HG03354 (cell line): Measurements from ENCODE around the gene TWIST2.

ENCODE experiments used
- ATAC-seq: cut with Tn5 transposase; IDR thresholded peaks from one replicate; pipeline ENCODE4 v1.9.1; 2021; ENCODE audit warnings: mild to moderate bottlenecking; ENCODE audit not compliant: unreplicated experiment, poor library complexity, severe bottlenecking

Gene TWIST2

DNA sequence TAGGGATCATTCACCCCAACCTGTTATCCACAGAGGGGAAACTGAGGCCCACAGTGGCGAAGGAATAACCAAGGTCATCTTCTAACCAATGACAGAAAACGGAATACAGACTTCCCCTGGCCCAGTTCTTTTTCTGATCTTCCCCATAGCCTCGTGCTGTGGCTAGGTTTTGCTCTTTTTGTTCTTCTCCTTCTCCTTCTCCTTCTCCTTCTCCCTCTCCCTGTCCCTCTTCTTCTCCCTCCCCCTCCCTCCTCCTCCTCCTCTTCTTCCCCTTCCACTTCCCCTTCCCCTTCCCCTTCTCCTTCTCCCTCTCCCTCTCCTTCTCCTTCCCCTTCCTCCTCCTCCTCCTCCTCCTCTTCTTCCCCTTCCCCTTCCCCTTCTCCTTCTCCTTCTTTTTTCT is 12.9 kb upstream of the TWIST2 start:
- no peak for ATAC-seq

DNA sequence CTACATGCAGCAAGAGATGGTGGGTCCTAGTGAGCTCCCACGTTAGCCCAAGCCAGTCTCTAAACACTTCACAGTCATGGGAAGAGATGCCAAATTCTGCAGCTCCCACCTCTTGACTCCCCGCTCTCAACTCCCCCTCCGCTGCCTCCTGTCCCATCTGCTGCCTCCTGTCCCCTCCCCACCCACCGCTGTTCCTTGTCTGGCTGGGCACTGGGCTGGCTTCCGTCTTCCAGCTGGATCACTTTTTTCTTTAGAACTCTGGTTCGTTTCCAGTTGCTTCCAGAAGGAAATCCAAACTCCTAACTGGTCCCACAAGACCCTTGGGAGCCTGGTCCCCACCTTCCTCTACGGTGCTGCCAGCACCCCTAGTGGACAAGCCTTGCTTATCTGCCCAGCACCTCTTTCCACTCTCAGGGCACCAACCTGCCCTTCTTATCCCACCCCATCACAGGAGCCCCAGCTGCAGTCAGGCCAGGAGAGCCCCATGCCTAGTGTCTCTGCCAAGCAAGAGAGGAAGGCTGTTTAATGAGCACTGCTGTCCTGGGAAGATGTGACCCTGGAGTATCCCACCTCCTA is 12.1 kb upstream of the TWIST2 start:
- no peak for ATAC-seq

DNA sequence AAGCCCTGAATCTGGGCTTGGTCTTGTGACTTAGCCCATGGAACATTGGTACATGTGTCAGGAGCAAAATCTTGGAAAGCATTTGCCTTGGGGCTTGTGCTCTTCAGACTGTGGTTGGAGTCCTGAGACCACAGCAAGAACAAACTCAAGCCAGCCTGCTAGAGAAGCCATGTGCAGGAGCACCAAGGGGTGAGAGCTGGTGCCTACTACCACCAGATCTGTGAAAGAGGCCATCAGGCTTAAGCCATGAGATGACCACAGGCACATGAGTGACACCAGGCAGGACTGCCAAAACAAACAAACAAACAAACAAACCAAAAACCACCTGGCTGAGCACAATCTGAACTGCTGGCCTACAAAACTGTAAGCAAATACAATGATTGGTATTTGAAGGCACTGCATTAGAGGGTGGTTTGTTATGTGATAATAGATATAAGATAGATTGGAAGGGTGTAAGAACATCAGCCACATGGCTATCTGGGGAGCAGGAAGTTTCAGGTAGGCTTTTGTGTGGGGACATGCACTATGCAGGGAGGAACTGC is 9.0 kb upstream of the TWIST2 start:
- no peak for ATAC-seq

DNA sequence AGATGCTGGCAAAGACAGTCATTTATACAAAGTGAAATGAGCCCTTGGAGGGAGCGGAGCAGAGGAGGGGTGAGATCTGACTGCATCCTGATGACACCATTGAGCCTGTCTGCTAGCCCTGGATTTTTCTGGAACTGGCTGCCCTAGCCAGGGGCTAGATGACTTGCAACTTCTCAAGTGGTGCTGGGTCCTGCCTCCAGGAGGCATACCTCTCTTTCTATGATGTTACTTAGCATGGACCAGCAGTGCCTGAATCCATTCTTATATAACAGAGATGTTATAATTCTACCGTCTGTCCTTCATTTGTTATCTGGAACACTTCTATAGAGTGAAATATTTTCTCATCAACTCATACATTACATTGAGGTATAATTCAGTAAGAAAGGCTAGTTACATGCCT is 8.5 kb upstream of the TWIST2 start:
- ATAC-seq: no peak

- no peak for ATAC-seq
Measured at GRCh38 chr2:238841542-238842164, 6.2 kb upstream of the TWIST2 start.

- ATAC-seq: no peak
Measured at GRCh38 chr2:238843476-238843875, 4.4 kb upstream of the TWIST2 start.

DNA sequence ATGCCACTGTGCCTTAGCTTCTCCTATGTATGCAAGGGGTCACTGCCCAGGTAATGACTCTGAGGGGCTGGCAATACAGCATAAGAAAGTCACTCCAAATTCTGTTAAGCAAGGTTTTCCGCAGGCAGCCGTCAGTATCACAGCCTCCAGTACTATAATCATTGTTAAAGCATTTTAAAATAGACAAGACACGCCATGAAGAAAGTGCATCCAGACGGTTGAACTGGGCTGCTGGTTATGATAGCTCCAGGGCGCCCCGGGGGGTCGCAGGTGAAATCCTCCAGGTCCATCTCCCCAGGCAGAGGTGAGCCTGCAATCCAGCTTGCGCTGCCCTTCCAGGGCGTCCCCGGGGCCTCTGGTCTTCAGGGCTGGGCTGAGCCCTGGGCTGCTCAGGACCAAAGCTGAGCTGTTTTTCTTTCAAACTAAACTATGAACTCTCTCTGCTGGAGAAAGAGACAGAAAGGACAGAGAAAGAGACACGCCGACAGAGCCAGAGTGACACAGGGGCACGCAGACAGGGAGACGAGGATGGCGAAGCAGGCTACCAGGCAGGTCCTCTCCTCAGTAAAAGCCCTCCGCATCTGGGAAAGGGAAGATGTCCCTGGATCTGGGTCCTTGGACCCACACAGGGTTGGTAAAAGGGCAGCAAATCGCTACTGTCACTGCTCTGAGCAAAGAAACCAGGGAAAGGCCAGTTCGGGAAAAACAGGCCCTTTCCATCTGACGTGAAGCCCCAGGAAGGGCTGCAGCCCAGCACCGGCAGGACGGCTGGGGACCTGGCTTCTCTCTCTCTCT is 2.1 kb upstream of the TWIST2 start:
- no peak for ATAC-seq

- ATAC-seq: no peak
Measured at GRCh38 chr2:238846378-238846627, 1.6 kb upstream of the TWIST2 start.

GRCh38 chr2:238846628-238847418 is 1.1 kb upstream of the TWIST2 start:
- no peak for ATAC-seq

DNA sequence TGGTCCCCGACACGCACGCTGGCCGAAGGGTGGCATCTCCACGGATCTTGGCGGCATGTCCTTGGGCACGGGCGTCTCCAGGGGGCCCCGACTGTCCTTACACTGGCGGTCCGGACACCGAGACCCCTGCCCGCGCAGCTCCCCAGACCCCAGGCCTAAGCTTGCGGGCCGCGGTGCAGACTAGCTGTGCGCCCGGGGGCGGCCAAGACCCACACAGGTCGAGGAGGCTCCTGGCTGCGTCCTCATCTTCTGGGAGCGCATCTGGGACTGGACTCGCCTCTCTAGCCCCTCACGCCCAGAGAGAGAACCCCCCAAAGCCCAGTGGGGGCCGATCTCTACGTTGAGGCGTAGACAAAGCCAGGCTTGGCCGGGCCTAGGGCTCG is 475 bp upstream of the TWIST2 start:
- ATAC-seq: no peak

- no peak for ATAC-seq
Measured at GRCh38 chr2:238848691-238848975, 748 bp downstream of the TWIST2 start.

DNA sequence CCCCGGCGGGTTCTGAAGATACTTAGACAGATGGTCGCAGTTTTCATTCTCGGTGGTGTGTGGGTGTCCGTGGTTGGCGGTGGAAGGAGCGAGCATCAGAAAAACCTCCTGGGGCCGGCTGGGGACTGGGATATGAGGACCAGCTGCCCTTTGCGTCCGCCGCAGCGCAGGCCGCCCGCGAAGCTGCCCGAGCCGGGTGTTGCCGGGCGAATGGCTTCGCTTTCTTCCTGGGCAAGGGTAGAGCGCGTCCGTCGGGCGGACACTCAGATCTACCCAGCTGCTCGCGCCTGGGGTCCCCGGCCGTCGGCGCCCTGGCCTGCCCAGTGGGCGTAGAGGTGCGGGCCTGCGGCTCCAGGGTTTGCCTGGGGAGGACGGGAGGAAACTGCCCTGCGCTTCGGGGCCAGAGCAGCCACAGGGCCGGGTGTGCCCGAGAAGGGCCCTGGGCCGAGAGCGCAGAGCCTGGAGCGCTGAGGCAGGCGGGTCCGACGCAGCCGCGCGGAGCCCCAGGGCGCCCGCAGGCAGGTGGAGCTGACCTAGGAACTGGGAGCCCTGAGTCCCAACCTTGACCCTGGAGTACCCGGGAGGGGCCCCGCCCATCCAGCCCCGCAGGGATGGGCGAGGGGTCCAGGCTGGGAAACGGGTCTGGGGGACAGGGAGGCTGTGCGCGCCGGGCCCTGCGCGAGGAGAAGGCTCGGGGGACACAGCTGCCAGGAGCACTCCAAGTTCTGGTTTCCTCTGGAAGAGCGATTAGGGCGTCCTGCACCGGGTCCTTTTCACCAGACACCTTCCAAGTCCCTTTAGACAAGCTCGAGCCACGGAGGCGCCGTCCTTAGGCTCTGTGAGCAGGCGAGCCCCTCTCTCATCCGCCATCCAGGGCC is 1.3 kb downstream of the TWIST2 start:
- no peak for ATAC-seq

GRCh38 chr2:238850091-238850490 is 2.2 kb downstream of the TWIST2 start:
- no peak for ATAC-seq

DNA sequence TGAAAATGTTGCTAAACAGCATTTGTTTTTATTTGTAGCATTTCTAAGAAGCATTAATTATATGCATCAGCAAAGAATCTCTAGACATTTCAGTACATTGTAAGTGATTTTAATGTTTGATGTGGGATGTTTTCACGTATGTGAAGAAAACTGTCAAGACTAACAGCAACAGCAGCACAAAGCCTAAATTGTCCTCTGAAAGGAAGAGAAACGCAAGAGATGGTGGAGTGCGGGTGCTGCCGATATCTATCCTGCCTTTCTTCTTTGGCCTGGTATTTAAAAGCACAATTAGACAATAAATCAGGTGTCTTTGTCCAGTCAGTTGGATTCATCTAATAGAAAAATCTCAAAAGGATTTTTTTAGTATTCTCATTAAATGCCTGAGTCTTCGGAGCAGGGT is 3.1 kb downstream of the TWIST2 start:
- no peak for ATAC-seq

- no peak for ATAC-seq
Measured at GRCh38 chr2:238851761-238852160, 3.9 kb downstream of the TWIST2 start.

DNA sequence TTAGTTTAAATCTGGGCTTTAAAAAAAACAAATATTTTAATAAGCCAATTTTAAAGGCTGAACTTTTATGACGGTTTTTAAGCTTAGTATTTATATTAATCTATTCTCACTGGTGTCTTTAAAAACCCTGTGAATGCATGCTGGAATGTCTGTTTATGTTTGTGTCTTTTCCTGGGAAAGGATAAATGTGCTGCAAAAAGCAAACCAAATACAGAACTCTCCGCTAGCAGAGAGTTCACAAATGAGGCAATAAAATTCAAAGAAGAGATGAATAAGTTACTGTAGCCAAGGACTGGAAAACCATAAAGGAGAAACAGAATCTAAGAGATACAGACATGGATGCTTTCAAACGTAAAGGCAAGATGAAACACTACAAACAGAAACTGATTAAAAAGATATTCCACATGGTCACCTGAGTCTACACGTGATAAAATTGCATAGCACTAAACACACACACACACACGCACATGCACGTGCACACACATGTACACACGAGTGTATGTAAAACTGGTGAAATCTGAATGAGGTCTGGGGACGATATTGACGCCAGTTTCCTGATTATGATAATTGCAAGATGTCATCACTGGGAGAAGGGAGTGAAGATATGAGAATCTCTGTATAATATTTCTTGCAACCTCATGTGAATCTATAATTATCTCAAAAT is 4.5 kb downstream of the TWIST2 start:
- no peak for ATAC-seq

- ATAC-seq: no peak
Measured at GRCh38 chr2:238853218-238853617, 5.3 kb downstream of the TWIST2 start.

- no peak for ATAC-seq
Measured at GRCh38 chr2:238853721-238854120, 5.8 kb downstream of the TWIST2 start.

DNA sequence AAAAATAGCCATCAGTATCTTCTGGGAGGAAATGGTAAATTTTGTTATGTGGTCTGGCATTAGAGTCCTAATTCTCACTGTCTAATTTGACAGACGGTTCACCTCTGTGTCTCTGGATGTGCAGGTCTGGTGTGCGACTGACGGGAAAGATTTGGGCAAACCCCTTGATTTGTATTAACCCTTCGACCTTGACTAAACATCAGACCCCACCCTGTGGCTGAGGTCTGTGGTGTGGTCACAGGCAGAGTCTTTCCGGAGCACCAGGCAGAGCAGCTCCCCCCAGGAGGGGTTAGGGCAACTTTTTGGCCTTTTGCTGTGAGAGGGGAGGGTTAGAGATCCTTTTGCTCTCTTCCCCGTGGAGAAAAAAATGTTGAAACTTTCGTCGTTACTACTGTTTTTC is 6.4 kb downstream of the TWIST2 start:
- no peak for ATAC-seq
